ENCODE measurements around the gene WDR5. TPM values are rescaled to one million over a fixed set of nuclear protein-coding genes. Genes with fewer than 3 reads are reported as not detected.

WDR5 gene
- total RNA-seq, 1 experiment from 2014 or later, result 29.1 TPM

- no peaks in the 10 kb centered on the region for H3K4me1 ChIP-seq (ENCODE audit: insufficient read depth, low read length)
- no peak overlapping the region for H3K4me2 ChIP-seq (ENCODE audit: low read length)
- no peaks in the 10 kb centered on the region for H3F3A ChIP-seq (ENCODE audit: low read length, unreplicated experiment)
- no peak overlapping the region for H3K9ac ChIP-seq (ENCODE audit: low read length)
- no peaks in the 10 kb centered on the region for H3K36me3 ChIP-seq (ENCODE audit: low read depth, low read length)
- no peaks in the 10 kb centered on the region for H3K79me2 ChIP-seq (ENCODE audit: low read length)
- no peaks in the 10 kb centered on the region for H3K9me3 ChIP-seq (ENCODE audit: low read length)
- no peaks in the 10 kb centered on the region for H4K20me1 ChIP-seq (ENCODE audit: low read length)
- H3K27me3 ChIP-seq (ENCODE audit: low read length), result peaks cover 6% of the 10 kb centered on the region
- no peak overlapping the region for H2AFZ ChIP-seq (ENCODE audit: low read length)
- no TSS peak for BruUV-seq (replicated peaks)
- DNase-seq (no peak), ATAC-seq (no peak)
- no peak overlapping the region for H3K27ac ChIP-seq (ENCODE audit: low read length)
- H3K4me3 ChIP-seq (ENCODE audit: low read length), result no peak overlapping the region
- ChIA-PET CTCF (interaction anchor here (0.8 kb wide), 1 partner anchor 263 kb away, joined by 3 read pairs; no protein-coding TSS in a partner anchor), POLR2A (ENCODE audit: unreplicated experiment) (no interaction called here)
- intact Hi-C loops (cut with micrococcal nuclease), result no loop called here
- no peaks in the 10 kb centered on the region for H3K9me2 ChIP-seq (replicated peaks; ENCODE audit: low read length)
- TF ChIP-seq CTCF (conservative IDR thresholded peaks at IDR 0.05; ENCODE audit: low read depth, low read length) (no peak), EZH2phosphoT487 (IDR thresholded peaks at IDR 0.05; ENCODE audit: borderline replicate concordance, low read length) (no peak), EZH2 (IDR thresholded peaks at IDR 0.05; ENCODE audit: low read length, unreplicated experiment) (no peak)
Observed at GRCh38 chr9:134179918-134180785, 44.3 kb downstream of the WDR5 start.

- TF ChIP-seq EZH2phosphoT487 (IDR thresholded peaks at IDR 0.05; ENCODE audit: borderline replicate concordance, low read length) (no peak), CTCF (conservative IDR thresholded peaks at IDR 0.05; ENCODE audit: low read depth, low read length) (no peak), EZH2 (IDR thresholded peaks at IDR 0.05; ENCODE audit: low read length, unreplicated experiment) (no peak)
- peaks cover 6% of the 10 kb centered on the region for H3K27me3 ChIP-seq (ENCODE audit: low read length)
- no peak overlapping the region for H3K9ac ChIP-seq (ENCODE audit: low read length)
- H3K27ac ChIP-seq (ENCODE audit: low read length), result no peak overlapping the region
- H3F3A ChIP-seq (ENCODE audit: low read length, unreplicated experiment), result no peaks in the 10 kb centered on the region
- no peaks in the 10 kb centered on the region for H3K36me3 ChIP-seq (ENCODE audit: low read depth, low read length)
- CTCF ChIA-PET, result no interaction called here
- POLR2A ChIA-PET (ENCODE audit: unreplicated experiment), result no interaction called here
- H3K4me3 ChIP-seq (ENCODE audit: low read length), result no peak overlapping the region
- H3K4me1 ChIP-seq (ENCODE audit: insufficient read depth, low read length), result no peaks in the 10 kb centered on the region
- no peaks in the 10 kb centered on the region for H3K79me2 ChIP-seq (ENCODE audit: low read length)
- H3K9me3 ChIP-seq (ENCODE audit: low read length), result no peaks in the 10 kb centered on the region
- no peak overlapping the region for H2AFZ ChIP-seq (ENCODE audit: low read length)
- ATAC-seq (no peak), DNase-seq (no peak)
- no peaks in the 10 kb centered on the region for H3K9me2 ChIP-seq (replicated peaks; ENCODE audit: low read length)
- H3K4me2 ChIP-seq (ENCODE audit: low read length), result no peak overlapping the region
- BruUV-seq (replicated peaks), result no TSS peak
- intact Hi-C loops (cut with micrococcal nuclease), result no loop called here
- H4K20me1 ChIP-seq (ENCODE audit: low read length), result no peaks in the 10 kb centered on the region
Observed at GRCh38 chr9:134180786-134181647, 45.1 kb downstream of the WDR5 start.
